PC-9 (cell line): ENCODE data around the gene MCCD1. TPM values are rescaled to one million over a fixed set of nuclear protein-coding genes. Genes with fewer than 3 reads are reported as not detected.
"Not testable (repeated sequence)": the region's sequence is repeated elsewhere in the genome, so short reads cannot be mapped to it uniquely, and the experiment has no call there.

Source experiments
- BruUV-seq: library from RNA; stranded (reverse); fragments of 400-500 nt; replicated peaks from 2 replicates; lab custom pipeline; 2021; lab: Mats Ljungman, UMichigan
- CTCF ChIA-PET: fragments of 300-600 bp; sonication (Branson Sonifier 250); formaldehyde crosslinking; loops from one replicate; lab custom pipeline; 2022; ENCODE audit warnings: antibody characterized with exemption; lab: Charles Lee
- POLR2A ChIA-PET: fragments of 300-600 bp; sonication (Branson Sonifier 250); formaldehyde crosslinking; loops from one replicate; lab custom pipeline; 2022; ENCODE audit warnings: antibody characterized with exemption; ENCODE audit not compliant: unreplicated experiment; lab: Charles Lee
- DNase-seq, 2 experiments: peaks; one replicate each; pipeline versions ENCODE4 v3.0.0 to v3.0.0-alpha.2; 2015 to 2022; ENCODE audit warnings: mixed read lengths in 1 of 2
- H2AFZ ChIP-seq: fragments of 200-600 bp; sonication (generic); 2 replicates; pipeline ENCODE4 v1.8.1; 2017; ENCODE audit warnings: antibody characterized with exemption
- H3F3A ChIP-seq: fragments of 200-600 bp; sonication (generic); 2 replicates; pipeline ENCODE4 v1.8.1; 2017; ENCODE audit warnings: antibody characterized with exemption, mild to moderate bottlenecking, low read depth; ENCODE audit not compliant: insufficient read depth
- H3K27ac ChIP-seq: fragments of 200-600 bp; sonication (generic); 2 replicates; pipeline ENCODE4 v1.6.1; 2016; ENCODE audit warnings: mixed run types
- H3K27me3 ChIP-seq: fragments of 200-600 bp; sonication (generic); 2 replicates; pipeline ENCODE4 v1.6.1; 2016; ENCODE audit warnings: low read depth, mixed run types; ENCODE audit not compliant: insufficient read depth
- H3K36me3 ChIP-seq: fragments of 200-600 bp; sonication (generic); 2 replicates; pipeline ENCODE4 v1.6.1; 2016; ENCODE audit warnings: low read depth, mixed run types
- H3K4me1 ChIP-seq: fragments of 200-600 bp; sonication (generic); replicated peaks from 2 replicates; pipeline ENCODE4 v1.6.1; 2016; ENCODE audit warnings: mixed run types; ENCODE audit not compliant: insufficient read depth
- H3K4me2 ChIP-seq: fragments of 200-600 bp; sonication (generic); 2 replicates; pipeline ENCODE4 v1.6.1; 2017; ENCODE audit warnings: mixed run types
- H3K4me3 ChIP-seq: fragments of 200-600 bp; sonication (generic); 2 replicates; pipeline ENCODE4 v1.6.1; 2016; ENCODE audit warnings: mixed run types
- H3K79me2 ChIP-seq: fragments of 200-600 bp; sonication (generic); 2 replicates; pipeline ENCODE4 v1.6.1; 2017; ENCODE audit warnings: low read depth, mixed run types
- H3K9me2 ChIP-seq: fragments of 200-600 bp; sonication (generic); 2 replicates; pipeline ENCODE4 v1.8.1; 2017; ENCODE audit warnings: mild to moderate bottlenecking; ENCODE audit not compliant: insufficient read depth
- H3K9me3 ChIP-seq: fragments of 200-600 bp; sonication (generic); 2 replicates; pipeline ENCODE4 v1.8.1; 2016; ENCODE audit warnings: low read depth; ENCODE audit not compliant: insufficient read depth
- H4K20me1 ChIP-seq: fragments of 200-600 bp; sonication (generic); 2 replicates; pipeline ENCODE4 v1.8.1; 2017; ENCODE audit not compliant: insufficient read depth
- CTCF ChIP-seq: fragments of 200-600 bp; sonication (generic); conservative IDR thresholded peaks from 2 replicates; pipeline ENCODE4 v1.6.1; 2017; ENCODE audit warnings: mixed run types, antibody characterized with exemption, mild to moderate bottlenecking, moderate library complexity
- EZH2 ChIP-seq: fragments of 200-600 bp; sonication (generic); IDR thresholded peaks from 2 replicates; pipeline ENCODE4 v1.8.0; 2017; ENCODE audit warnings: antibody characterized with exemption, low read depth
- intact Hi-C: fragments of 100-400 bp; cut with micrococcal nuclease; formaldehyde crosslinking; loops from one replicate; pipeline ENCODE4 v1.10.0; 2022; ENCODE audit not compliant: unreplicated experiment
- total RNA-seq: library from RNA; stranded (reverse); gene quantifications from 2 replicates; pipeline ENCODE4 v1.2.3, GENCODE V29; 2021

Gene MCCD1
- total RNA-seq, 1 experiment from 2014 or later = not detected

- Histone ChIP-seq H4K20me1 (no peaks in the 10 kb centered on the region), H3K4me3 (peak overlapping the region; percentile 78), H3K4me2 (peak overlapping the region; percentile 88), H3K9me3 (no peaks in the 10 kb centered on the region), H3K36me3 (peaks cover 12% of the 10 kb centered on the region; the same call in 1 of the 2 replicates), H2AFZ (peak overlapping the region; percentile 78), H3K27me3 (no peaks in the 10 kb centered on the region), H3K79me2 (peaks cover 24% of the 10 kb centered on the region), H3F3A (peaks cover 12% of the 10 kb centered on the region; the same call in 1 of the 2 replicates), H3K4me1 (peaks cover 16% of the 10 kb centered on the region), H3K9me2 (no peaks in the 10 kb centered on the region), H3K27ac (peak overlapping the region; percentile 89)
- ChIA-PET CTCF (interaction anchor here (0.6 to 1.4 kb wide), 2 partner anchors 32 to 49 kb away, joined by 3 read pairs; no protein-coding TSS in a partner anchor), POLR2A (interaction anchor here (0.6 kb wide), 1 partner anchor 49 kb away, joined by 6 read pairs; no protein-coding TSS in a partner anchor)
- TSS peak; percentile 46 for BruUV-seq
- DNase-seq = no peak
- no peak for TF ChIP-seq EZH2
- no peak for TF ChIP-seq CTCF
- intact Hi-C loops = loop anchor here (2.0 to 10.0 kb wide), 6 partner anchors 117 to 865 kb away; partner anchors contain the start of genes CLIC1, GPANK1, GPSM3 and HSPA1B
These were observed 19.2 kb downstream of the MCCD1 start for GRCh38 chr6:31547727-31548543.

- H3K9me3 ChIP-seq = no peaks in the 10 kb centered on the region
- no TSS peak for BruUV-seq
- H2AFZ ChIP-seq = no peak overlapping the region
- no peaks in the 10 kb centered on the region for H4K20me1 ChIP-seq
- no peak for DNase-seq
- H3K36me3 ChIP-seq = peaks cover 12% of the 10 kb centered on the region; the same call in 1 of the 2 replicates
- H3K4me1 ChIP-seq = peaks cover 10% of the 10 kb centered on the region
- H3K9me2 ChIP-seq = no peaks in the 10 kb centered on the region
- peak overlapping the region; percentile 88 for H3K4me2 ChIP-seq
- peaks cover 19% of the 10 kb centered on the region for H3K79me2 ChIP-seq
- no peak for TF ChIP-seq EZH2
- TF ChIP-seq CTCF = no peak
- no peak overlapping the region for H3K27ac ChIP-seq
- intact Hi-C loops = loop anchor here (10.0 kb wide), 3 partner anchors 186 to 646 kb away; partner anchors contain the start of genes CLIC1, GPSM3, HSPA1B and PBX2
- CTCF ChIA-PET = interaction anchor here (1.4 kb wide), 1 partner anchor 49 kb away, joined by 3 read pairs; no protein-coding TSS in a partner anchor
- H3F3A ChIP-seq = peaks cover 7% of the 10 kb centered on the region; the same call in 1 of the 2 replicates
- H3K4me3 ChIP-seq = peak overlapping the region; percentile 78
- POLR2A ChIA-PET = interaction anchor here (0.6 kb wide), 1 partner anchor 48 kb away, joined by 6 read pairs; no protein-coding TSS in a partner anchor
- no peaks in the 10 kb centered on the region for H3K27me3 ChIP-seq
These were observed 19.7 kb downstream of the MCCD1 start for GRCh38 chr6:31548544-31548873.

- peak in 1 of 2 experiments; percentile 46 for DNase-seq
- not testable (repeated sequence) for H3K9me3 ChIP-seq, H3K4me2 ChIP-seq, H3K4me3 ChIP-seq, H4K20me1 ChIP-seq, H3K4me1 ChIP-seq, BruUV-seq, H3K27ac ChIP-seq, H3K9me2 ChIP-seq, H2AFZ ChIP-seq, H3K27me3 ChIP-seq
- CTCF ChIA-PET = interaction anchor here (1.1 to 2.2 kb wide), 2 partner anchors 43 to 46 kb away, joined by 11 to 30 read pairs; no protein-coding TSS in a partner anchor
- peaks cover 20% of the 10 kb centered on the region for H3K79me2 ChIP-seq
- intact Hi-C loops = loop anchor here (1.0 kb wide), 1 partner anchor 47 kb away; no protein-coding TSS in a partner anchor
- peaks cover 18% of the 10 kb centered on the region; the same call in 1 of the 2 replicates for H3K36me3 ChIP-seq
- peak; percentile 52 for TF ChIP-seq CTCF
- POLR2A ChIA-PET = interaction anchor here (0.6 to 0.8 kb wide), 2 partner anchors 101 to 150 kb away, joined by 3 to 4 read pairs; no protein-coding TSS in a partner anchor
- peaks cover 18% of the 10 kb centered on the region; the same call in 1 of the 2 replicates for H3F3A ChIP-seq
These were observed 22.6 kb downstream of the MCCD1 start for GRCh38 chr6:31551371-31551770.
